ENCODE measurements around the gene KCTD1.

The KCTD1 gene

GRCh38 chr18:26419746-26420145 lies 128.6 kb downstream of the KCTD1 start:
- DNase-seq, result no peak

- DNase-seq, result no peak
Observed at GRCh38 chr18:26418225-26418624, 130.1 kb downstream of the KCTD1 start.

- no peak for DNase-seq
Observed at GRCh38 chr18:26417190-26417589, 131.2 kb downstream of the KCTD1 start.

GRCh38 chr18:26416652-26417150 lies 131.7 kb downstream of the KCTD1 start:
- no peak for DNase-seq

GRCh38 chr18:26415631-26416030 lies 132.7 kb downstream of the KCTD1 start:
- no peak for DNase-seq

GRCh38 chr18:26414901-26415440 lies 133.4 kb downstream of the KCTD1 start:
- no peak for DNase-seq

- DNase-seq, result no peak
Observed at GRCh38 chr18:26409091-26409490, 139.3 kb downstream of the KCTD1 start.

GRCh38 chr18:26407736-26408601 lies 140.4 kb downstream of the KCTD1 start:
- no peak for DNase-seq

- DNase-seq, result no peak
Observed at GRCh38 chr18:26406854-26407517, 141.4 kb downstream of the KCTD1 start.

GRCh38 chr18:26406324-26406723 lies 142.0 kb downstream of the KCTD1 start:
- no peak for DNase-seq

- no peak for DNase-seq
Observed at GRCh38 chr18:26405190-26405801, 143.1 kb downstream of the KCTD1 start.

All from NCI-H748 treated with DMSO at 0.1 percent for 48 hours (cell line).